Thyroid gland (tissue), 4 donors: ENCODE data around the gene HMGN2.
A peak's percentile ranks its signal among the peaks of the same experiment; 100 is the strongest.

Source experiments
- POLR2A ChIP-seq, 2 donors: fragments of 450-650 bp; IDR thresholded peaks; one replicate each; pipeline ENCODE4 v1.6.1; 2017; ENCODE audit warnings: antibody characterized with exemption in 2 of 2, mild to moderate bottlenecking in 2 of 2, moderate library complexity in 1 of 2
- TF ChIP-seq, protein P1 (sequence below), 6 experiments: fragments of 200-600 bp in 3 of 6; fragments of 450-650 bp in 3 of 6; sonication (generic) in 3 of 6; IDR thresholded peaks; one replicate each; pipeline ENCODE4 v1.5.1; 2016 to 2019; ENCODE audit warnings: antibody characterized with exemption in 6 of 6, mild to moderate bottlenecking in 2 of 6, inconsistent platforms in 1 of 6, moderate library complexity in 1 of 6

DNA sequence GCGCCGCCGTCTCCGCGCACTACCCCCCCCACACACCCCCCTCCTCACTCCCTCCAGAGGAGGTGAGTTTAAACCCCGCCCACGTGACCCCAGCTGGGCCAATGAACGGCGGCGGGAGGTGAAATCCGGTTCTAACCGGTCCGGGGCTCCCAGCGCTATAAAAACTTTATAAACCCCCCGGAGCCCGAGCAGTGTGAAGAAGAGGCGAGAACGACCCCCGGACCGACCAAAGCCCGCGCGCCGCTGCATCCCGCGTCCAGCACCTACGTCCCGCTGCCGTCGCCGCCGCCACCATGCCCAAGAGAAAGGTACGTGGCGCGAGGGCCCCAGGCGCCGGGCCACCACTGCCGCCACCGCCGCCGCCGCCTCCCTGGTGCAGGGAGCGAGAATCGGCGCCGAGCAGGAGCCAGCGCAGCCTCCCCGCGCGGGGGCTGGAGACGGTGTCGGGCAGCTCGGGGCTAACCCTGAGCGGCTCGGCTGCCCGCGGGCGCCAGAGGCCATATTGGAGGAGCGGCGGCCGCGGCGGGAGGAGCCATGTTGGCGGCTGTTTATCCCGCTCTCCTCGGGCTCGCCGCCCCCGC is at the start of gene HMGN2:
- TF ChIP-seq, protein P1, sequence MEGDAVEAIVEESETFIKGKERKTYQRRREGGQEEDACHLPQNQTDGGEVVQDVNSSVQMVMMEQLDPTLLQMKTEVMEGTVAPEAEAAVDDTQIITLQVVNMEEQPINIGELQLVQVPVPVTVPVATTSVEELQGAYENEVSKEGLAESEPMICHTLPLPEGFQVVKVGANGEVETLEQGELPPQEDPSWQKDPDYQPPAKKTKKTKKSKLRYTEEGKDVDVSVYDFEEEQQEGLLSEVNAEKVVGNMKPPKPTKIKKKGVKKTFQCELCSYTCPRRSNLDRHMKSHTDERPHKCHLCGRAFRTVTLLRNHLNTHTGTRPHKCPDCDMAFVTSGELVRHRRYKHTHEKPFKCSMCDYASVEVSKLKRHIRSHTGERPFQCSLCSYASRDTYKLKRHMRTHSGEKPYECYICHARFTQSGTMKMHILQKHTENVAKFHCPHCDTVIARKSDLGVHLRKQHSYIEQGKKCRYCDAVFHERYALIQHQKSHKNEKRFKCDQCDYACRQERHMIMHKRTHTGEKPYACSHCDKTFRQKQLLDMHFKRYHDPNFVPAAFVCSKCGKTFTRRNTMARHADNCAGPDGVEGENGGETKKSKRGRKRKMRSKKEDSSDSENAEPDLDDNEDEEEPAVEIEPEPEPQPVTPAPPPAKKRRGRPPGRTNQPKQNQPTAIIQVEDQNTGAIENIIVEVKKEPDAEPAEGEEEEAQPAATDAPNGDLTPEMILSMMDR (IDR thresholded peaks at IDR 0.05): no peak
- TF ChIP-seq POLR2A (IDR thresholded peaks at IDR 0.05): peak; percentile 43 to 49
